NCI-H2171 treated with DMSO at 0.1 percent for 48 hours (cell line): ENCODE results near the gene HBG1.
A peak's percentile ranks its signal among the peaks of the same experiment; 100 is the strongest.

Experiments
- DNase-seq: peaks from one replicate; lab custom pipeline; 2025; lab: John Stamatoyannopoulos, UW

The HBG1 gene

DNA sequence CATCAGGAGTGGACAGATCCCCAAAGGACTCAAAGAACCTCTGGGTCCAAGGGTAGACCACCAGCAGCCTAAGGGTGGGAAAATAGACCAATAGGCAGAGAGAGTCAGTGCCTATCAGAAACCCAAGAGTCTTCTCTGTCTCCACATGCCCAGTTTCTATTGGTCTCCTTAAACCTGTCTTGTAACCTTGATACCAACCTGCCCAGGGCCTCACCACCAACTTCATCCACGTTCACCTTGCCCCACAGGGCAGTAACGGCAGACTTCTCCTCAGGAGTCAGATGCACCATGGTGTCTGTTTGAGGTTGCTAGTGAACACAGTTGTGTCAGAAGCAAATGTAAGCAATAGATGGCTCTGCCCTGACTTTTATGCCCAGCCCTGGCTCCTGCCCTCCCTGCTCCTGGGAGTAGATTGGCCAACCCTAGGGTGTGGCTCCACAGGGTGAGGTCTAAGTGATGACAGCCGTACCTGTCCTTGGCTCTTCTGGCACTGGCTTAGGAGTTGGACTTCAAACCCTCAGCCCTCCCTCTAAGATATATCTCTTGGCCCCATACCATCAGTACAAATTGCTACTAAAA, 22.8 kb downstream of the HBG1 start, which contains the start of gene HBB:
Gene HBB (minus strand): TSS at position 340 of the 579 bp plus-strand sequence. CDS start 50 bp downstream, at position 290.
- DNase-seq = peak; percentile 26

DNA sequence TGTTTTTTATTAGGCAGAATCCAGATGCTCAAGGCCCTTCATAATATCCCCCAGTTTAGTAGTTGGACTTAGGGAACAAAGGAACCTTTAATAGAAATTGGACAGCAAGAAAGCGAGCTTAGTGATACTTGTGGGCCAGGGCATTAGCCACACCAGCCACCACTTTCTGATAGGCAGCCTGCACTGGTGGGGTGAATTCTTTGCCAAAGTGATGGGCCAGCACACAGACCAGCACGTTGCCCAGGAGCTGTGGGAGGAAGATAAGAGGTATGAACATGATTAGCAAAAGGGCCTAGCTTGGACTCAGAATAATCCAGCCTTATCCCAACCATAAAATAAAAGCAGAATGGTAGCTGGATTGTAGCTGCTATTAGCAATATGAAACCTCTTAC, 24.2 kb downstream of the HBG1 start:
- DNase-seq = no peak

DNA sequence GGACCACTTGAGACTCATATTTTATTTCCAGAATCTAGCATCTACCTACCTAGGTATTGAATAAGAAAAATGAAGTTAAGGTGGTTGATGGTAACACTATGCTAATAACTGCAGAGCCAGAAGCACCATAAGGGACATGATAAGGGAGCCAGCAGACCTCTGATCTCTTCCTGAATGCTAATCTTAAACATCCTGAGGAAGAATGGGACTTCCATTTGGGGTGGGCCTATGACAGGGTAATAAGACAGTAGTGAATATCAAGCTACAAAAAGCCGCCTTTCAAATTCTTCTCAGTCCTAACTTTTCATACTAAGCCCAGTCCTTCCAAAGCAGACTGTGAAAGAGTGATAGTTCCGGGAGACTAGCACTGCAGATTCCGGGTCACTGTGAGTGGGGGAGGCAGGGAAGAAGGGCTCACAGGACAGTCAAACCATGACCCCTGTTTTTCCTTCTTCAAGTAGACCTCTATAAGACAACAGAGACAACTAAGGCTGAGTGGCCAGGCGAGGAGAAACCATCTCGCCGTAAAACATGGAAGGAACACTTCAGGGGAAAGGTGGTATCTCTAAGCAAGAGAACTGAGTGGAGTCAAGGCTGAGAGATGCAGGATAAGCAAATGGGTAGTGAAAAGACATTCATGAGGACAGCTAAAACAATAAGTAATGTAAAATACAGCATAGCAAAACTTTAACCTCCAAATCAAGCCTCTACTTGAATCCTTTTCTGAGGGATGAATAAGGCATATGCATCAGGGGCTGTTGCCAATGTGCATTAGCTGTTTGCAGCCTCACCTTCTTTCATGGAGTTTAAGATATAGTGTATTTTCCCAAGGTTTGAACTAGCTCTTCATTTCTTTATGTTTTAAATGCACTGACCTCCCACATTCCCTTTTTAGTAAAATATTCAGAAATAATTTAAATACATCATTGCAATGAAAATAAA, 24.8 kb downstream of the HBG1 start:
- DNase-seq = no peak

DNA sequence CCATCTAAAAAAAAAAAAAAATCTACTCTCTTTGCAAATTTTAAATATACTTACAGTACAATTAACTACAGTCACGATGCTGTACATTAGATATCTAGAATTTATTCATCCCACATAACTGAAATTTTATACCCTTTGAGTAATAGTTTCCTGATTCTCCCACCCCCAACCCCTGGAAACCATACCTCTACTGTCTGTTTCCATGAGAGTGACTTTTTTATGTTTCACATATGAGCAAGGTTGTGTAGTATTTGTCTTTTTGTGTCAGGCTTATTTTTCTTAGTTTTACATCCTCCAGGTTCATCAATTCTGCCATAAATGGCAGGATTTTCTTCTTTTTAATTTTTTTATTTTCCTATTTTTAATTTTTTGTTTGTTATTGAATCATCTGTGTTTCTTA, 26.0 kb downstream of the HBG1 start:
- no peak for DNase-seq

DNA sequence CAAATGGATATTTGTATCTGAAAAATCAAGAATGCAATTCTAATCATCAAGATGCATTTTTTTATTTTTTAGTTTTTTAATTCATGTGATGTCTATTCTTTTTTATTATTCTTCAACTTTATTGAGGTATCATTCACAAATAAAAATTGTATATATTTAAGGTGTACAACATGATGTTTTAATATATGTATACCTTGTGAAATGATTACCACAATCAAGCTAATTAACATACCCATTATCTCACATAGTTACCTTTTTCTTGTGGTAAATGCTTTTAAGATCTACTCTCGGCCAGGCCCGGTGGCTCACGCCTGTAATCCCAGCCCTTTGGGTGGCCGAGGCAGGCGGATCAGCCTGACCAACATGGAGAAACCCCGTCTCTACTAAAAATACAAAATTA, 26.5 kb downstream of the HBG1 start:
- no peak for DNase-seq

DNA sequence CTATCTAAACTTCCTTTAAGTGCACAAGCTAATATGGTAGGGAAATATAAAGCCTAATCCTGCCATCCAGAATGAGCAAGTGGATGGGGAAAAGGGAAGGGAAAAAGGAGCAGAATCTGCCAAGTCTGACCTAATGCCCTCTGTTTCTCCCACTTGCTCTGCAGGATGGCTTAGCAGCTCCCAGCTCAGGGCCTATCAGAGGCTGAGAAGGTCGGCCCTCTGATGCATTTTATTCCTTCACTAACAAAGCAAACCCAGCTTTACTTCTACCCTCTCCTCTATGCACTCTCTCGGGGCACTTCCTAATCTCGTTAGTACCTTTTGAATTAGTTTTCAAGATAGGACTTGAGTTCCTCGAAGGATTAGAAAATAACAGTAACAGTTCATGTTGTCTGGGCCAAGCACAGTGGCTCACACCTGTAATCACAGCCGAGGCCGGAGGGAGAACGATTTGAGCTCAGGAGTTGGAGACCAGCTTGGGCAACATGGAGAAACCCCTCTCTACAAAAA, 39.2 kb downstream of the HBG1 start:
- no peak for DNase-seq

DNA sequence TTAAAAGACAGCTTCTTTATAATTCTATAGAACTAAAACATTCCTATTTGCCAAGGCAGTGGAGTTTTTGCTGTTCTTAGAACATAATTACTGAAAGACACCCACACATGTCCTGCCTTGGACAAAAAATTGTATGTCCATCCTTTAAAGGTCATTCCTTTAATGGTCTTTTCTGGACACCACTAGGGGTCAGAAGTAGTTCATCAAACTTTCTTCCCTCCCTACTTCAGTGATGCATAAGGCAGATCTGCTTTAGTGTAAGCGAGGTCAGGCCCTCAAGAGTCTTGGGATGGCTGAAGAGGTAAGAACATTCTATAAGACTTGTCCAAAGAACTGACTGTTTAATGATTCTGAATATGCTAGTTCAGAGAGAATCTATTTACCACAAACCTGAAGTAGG, 44.9 kb downstream of the HBG1 start:
- DNase-seq = no peak

DNA sequence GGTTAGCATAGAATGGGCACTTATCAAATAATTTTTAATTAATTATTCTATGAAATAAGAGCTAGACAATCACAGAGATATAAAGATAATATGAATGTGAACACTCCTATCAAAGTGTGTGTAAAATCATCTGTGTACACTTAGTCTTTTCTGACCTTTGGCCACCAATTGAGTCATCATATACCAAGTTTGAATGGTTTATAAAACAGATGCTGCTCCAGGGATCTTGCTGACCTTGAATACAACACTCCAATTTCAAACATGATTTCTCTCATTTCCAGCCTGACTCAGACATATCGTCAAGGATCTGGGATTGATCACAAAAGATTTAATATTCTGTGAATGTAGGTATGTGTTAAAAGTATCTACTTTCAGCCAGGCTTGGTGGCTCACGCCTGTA, 46.3 kb downstream of the HBG1 start:
- no peak for DNase-seq

DNA sequence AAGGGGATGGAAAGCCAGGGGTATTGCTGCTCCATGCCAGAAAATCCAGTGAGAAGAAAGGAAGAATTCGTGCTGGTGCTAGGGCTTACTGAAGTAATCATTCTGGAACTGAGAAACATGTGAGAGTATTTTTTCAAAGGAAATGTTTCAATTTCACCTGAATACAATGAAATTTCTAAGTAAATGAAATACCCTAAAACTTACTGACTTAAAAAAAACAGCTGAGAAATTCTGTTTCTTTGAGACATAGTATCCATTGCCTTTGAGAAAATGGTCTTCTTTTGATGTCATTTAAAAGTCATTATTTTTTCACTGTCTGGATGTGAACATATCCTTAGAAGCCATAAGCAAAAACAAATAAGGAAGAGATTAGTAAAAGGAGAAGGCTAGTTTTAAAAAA, 49.1 kb downstream of the HBG1 start, which contains the start of gene OR51V1:
Gene OR51V1 (minus strand): TSS at position 101 of the 400 bp plus-strand sequence. CDS start 0 bp downstream, at position 101.
- no peak for DNase-seq

DNA sequence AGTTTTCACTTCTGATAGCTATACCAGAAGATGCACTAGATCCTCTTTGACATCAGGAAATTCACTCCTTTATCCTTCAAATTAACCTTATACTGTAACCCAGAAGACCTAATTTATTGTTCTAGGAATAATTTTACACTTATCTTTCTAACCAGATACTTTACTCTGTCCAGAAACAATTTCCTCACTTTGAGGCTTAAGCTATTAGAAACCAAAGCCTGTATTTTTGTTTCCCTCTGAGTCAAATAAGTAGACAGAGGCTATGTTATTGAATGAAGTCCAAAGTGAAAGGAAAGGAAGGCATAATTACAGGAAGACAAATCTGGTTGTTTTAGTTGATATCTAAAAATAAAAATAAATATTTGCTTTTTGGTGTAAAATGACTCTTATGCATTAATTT, 51.4 kb downstream of the HBG1 start:
- no peak for DNase-seq
